ENCODE measurements around the gene PCGF2.

DNA sequence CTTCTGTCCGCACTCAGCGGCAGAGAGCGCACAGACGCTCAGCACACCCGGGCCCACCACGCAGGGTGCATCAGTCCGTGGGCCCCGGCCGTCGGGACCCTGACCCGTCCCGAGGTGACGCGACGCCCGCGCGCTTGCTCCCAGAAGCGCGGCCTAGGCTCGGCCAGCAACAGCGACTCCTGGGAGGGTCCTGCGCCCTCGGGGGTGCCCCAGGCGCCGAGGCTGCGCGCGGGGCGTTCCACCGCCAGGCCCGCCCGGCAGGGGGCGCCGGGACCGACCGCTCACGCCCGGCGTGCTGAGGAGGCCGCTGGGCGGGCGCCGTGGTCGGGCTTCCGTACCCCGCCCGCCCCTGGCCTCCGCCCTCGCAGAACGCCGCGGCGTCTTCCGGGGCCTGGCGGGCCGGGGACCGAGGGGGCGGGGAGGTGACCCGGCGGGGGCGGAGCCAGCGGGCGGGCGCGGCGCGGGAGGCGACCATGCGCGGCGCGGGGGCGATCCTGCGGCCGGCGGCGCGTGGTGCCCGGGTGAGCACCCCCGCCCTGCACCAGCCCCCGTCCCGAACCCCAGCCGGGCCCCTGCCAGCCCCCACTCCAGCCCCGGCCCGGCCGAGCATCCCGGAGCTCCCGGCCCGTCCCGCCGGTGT, 18.1 kb downstream of the PCGF2 start, which contains the start of gene CISD3:
- TF ChIP-seq, protein P1, sequence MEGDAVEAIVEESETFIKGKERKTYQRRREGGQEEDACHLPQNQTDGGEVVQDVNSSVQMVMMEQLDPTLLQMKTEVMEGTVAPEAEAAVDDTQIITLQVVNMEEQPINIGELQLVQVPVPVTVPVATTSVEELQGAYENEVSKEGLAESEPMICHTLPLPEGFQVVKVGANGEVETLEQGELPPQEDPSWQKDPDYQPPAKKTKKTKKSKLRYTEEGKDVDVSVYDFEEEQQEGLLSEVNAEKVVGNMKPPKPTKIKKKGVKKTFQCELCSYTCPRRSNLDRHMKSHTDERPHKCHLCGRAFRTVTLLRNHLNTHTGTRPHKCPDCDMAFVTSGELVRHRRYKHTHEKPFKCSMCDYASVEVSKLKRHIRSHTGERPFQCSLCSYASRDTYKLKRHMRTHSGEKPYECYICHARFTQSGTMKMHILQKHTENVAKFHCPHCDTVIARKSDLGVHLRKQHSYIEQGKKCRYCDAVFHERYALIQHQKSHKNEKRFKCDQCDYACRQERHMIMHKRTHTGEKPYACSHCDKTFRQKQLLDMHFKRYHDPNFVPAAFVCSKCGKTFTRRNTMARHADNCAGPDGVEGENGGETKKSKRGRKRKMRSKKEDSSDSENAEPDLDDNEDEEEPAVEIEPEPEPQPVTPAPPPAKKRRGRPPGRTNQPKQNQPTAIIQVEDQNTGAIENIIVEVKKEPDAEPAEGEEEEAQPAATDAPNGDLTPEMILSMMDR (IDR thresholded peaks at IDR 0.05; ENCODE audit: poor library complexity, severe bottlenecking): peak; percentile 83
- no peak for TF ChIP-seq TAF1 (IDR thresholded peaks at IDR 0.05; ENCODE audit: low read depth)
- no peak for TF ChIP-seq EP300 (conservative IDR thresholded peaks at IDR 0.05; ENCODE audit: poor library complexity, severe bottlenecking)
- no peak for TF ChIP-seq POLR2AphosphoS5 (IDR thresholded peaks at IDR 0.05)
- TF ChIP-seq RAD21 (conservative IDR thresholded peaks at IDR 0.05): peak; percentile 59

Measured in neural cell (in vitro differentiated cells).